ENCODE measurements around the gene ACAP2.

ACAP2 gene

DNA sequence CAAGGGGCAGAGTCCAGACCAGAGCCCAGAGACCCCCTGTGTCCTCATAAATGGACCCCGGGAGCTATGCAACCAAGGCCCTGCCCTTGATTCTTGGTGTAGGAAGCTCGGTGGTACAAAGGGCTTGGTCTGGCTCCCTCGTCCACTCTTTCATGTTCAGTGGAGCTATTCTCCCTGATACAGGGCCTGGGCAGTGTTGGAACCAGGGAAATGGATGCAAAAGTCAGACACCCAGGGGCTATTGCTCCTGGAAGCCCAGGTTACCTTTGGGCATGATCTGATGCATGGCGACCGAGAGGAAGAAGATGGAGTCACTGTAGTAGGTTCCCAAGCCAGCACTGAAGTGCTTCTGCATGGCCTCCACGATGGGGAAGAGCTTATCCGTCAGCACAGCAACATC is 216.4 kb downstream of the ACAP2 start:
- DNase-seq (ENCODE audit: low read depth), result no peak
- TF ChIP-seq, protein P1, sequence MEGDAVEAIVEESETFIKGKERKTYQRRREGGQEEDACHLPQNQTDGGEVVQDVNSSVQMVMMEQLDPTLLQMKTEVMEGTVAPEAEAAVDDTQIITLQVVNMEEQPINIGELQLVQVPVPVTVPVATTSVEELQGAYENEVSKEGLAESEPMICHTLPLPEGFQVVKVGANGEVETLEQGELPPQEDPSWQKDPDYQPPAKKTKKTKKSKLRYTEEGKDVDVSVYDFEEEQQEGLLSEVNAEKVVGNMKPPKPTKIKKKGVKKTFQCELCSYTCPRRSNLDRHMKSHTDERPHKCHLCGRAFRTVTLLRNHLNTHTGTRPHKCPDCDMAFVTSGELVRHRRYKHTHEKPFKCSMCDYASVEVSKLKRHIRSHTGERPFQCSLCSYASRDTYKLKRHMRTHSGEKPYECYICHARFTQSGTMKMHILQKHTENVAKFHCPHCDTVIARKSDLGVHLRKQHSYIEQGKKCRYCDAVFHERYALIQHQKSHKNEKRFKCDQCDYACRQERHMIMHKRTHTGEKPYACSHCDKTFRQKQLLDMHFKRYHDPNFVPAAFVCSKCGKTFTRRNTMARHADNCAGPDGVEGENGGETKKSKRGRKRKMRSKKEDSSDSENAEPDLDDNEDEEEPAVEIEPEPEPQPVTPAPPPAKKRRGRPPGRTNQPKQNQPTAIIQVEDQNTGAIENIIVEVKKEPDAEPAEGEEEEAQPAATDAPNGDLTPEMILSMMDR (conservative IDR thresholded peaks at IDR 0.05; ENCODE audit: low read depth, low read length), result no peak
- H3K4me3 ChIP-seq (ENCODE audit: low read length), result no peak overlapping the region

DNA sequence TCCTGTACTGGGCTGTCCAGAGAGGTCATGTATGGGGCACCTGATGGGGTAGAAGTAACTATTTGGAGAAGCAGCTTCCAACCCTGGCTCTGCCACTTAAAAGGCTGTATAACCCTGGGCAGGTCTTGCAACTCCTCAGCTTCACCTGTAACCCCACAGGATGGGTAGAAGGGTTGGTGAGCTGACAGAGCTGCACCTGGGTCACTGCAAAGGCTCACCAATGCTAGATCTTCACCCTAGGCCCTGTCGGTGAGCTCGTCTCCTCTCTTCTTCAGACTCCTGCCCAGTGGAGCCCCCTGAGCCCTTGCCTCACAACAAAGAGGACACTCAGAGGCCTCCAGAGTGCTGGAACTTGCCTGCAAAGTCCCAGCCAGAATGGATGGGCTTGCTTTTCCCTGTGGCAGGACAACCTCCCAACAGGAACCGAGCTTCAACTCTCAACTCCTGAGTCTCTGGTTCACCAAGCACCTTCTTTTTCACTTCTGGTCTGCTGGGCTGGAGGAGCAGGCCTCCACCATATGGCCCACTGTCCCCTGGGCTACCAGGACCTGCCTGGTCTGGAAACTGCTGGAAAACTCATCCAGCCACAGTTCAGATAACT is 217.7 kb downstream of the ACAP2 start:
- no peak overlapping the region for H3K4me3 ChIP-seq (ENCODE audit: low read length)
- no peak for DNase-seq (ENCODE audit: low read depth)
- TF ChIP-seq, protein P1 (conservative IDR thresholded peaks at IDR 0.05; ENCODE audit: low read depth, low read length), result no peak

Measured in retinal pigment epithelial cell (primary cell).